GM23338 (cell line): ENCODE data around the gene UQCC5. TPM values are rescaled to one million over a fixed set of nuclear protein-coding genes. Genes with fewer than 3 reads are reported as not detected.

Experiments used
- ATAC-seq: fragments of 200-7000 bp; cut with Tn5 transposase; 3 replicates; pipeline ENCODE4 v1.9.1; 2020
- DNase-seq: peaks from one replicate; pipeline ENCODE4 v3.0.0-alpha.2; 2015; ENCODE audit warnings: low spot score
- H2AFZ ChIP-seq: fragments of 200-600 bp; sonication (generic); 2 replicates; pipeline ENCODE4 v1.8.0; 2016; ENCODE audit warnings: antibody characterized with exemption, mild to moderate bottlenecking, moderate library complexity
- H3F3A ChIP-seq: fragments of 200-600 bp; sonication (generic); replicated peaks from 2 replicates; pipeline ENCODE4 v1.8.0; 2017; ENCODE audit warnings: antibody characterized with exemption, mixed run types, low read depth
- H3K27ac ChIP-seq: fragments of 200-600 bp; sonication (generic); 2 replicates; pipeline ENCODE4 v1.6.1; 2016; ENCODE audit warnings: low read depth
- H3K27me3 ChIP-seq: fragments of 200-600 bp; sonication (generic); 2 replicates; pipeline ENCODE4 v1.8.0; 2016; ENCODE audit warnings: mild to moderate bottlenecking, mixed run types, moderate library complexity; ENCODE audit not compliant: insufficient read depth
- H3K36me3 ChIP-seq: fragments of 200-600 bp; sonication (generic); 2 replicates; pipeline ENCODE4 v1.8.0; 2016; ENCODE audit warnings: mild to moderate bottlenecking; ENCODE audit not compliant: insufficient read depth
- H3K4me1 ChIP-seq: fragments of 200-600 bp; sonication (generic); 2 replicates; pipeline ENCODE4 v1.8.0; 2016; ENCODE audit warnings: mild to moderate bottlenecking, moderate library complexity; ENCODE audit not compliant: insufficient read depth
- H3K4me2 ChIP-seq: fragments of 200-600 bp; sonication (generic); 2 replicates; pipeline ENCODE4 v1.7.1; 2017; ENCODE audit warnings: mixed run types
- H3K4me3 ChIP-seq: fragments of 200-600 bp; sonication (generic); 2 replicates; pipeline ENCODE4 v1.6.1; 2016; ENCODE audit warnings: mixed run types
- H3K79me2 ChIP-seq: fragments of 200-600 bp; sonication (generic); replicated peaks from 2 replicates; pipeline ENCODE4 v1.8.0; 2017; ENCODE audit warnings: mild to moderate bottlenecking; ENCODE audit not compliant: insufficient read depth
- H3K9me2 ChIP-seq: fragments of 200-600 bp; sonication (generic); 2 replicates; pipeline ENCODE4 v1.8.0; 2017; ENCODE audit not compliant: insufficient read depth
- H4K20me1 ChIP-seq: fragments of 200-600 bp; sonication (generic); replicated peaks from 2 replicates; pipeline ENCODE4 v1.8.0; 2017; ENCODE audit warnings: mild to moderate bottlenecking; ENCODE audit not compliant: insufficient read depth
- H3K27ac Mint-ChIP-seq: 2 replicates; pipeline ENCODE4 v1.8.0; 2020; ENCODE audit warnings: inconsistent platforms, mild to moderate bottlenecking, moderate library complexity, mixed read lengths
- H3K27me3 Mint-ChIP-seq: 3 replicates; pipeline ENCODE4 v1.8.0; 2022; ENCODE audit warnings: low read depth, mild to moderate bottlenecking, moderate library complexity, mixed read lengths, inconsistent platforms; ENCODE audit not compliant: insufficient read depth, poor library complexity
- H3K36me3 Mint-ChIP-seq: 3 replicates; pipeline ENCODE4 v1.8.0; 2021; ENCODE audit warnings: low read depth, mild to moderate bottlenecking, inconsistent platforms, moderate library complexity, mixed read lengths
- H3K4me1 Mint-ChIP-seq: 3 replicates; pipeline ENCODE4 v1.8.0; 2020; ENCODE audit warnings: mild to moderate bottlenecking, inconsistent platforms, mixed read lengths
- H3K4me3 Mint-ChIP-seq: 3 replicates; pipeline ENCODE4 v1.8.0; 2021; ENCODE audit warnings: moderate library complexity, mild to moderate bottlenecking, inconsistent platforms, mixed read lengths
- H3K9me3 Mint-ChIP-seq: 3 replicates; pipeline ENCODE4 v1.8.0; 2020; ENCODE audit warnings: moderate library complexity, mild to moderate bottlenecking, inconsistent platforms, mixed read lengths
- CREB1 ChIP-seq: fragments of 250-450 bp; sonication (Bioruptor Pico); IDR thresholded peaks from 2 replicates; pipeline ENCODE4 v1.5.0; 2020; ENCODE audit warnings: low read depth, mild to moderate bottlenecking, moderate library complexity
- CTCF ChIP-seq, 2 experiments: fragments of 200-600 bp in 1 of 2; sonication (generic) in 1 of 2; conservative IDR thresholded peaks; 2 replicates each; pipeline versions ENCODE4 v1.5.1 to v1.6.1; 2016 to 2017; ENCODE audit warnings: antibody characterized with exemption in 2 of 2, low read depth in 2 of 2, mild to moderate bottlenecking in 2 of 2, moderate library complexity in 1 of 2
- ETS1 ChIP-seq: IDR thresholded peaks from 2 replicates; pipeline ENCODE4 v1.6.1; 2016; ENCODE audit warnings: antibody characterized with exemption
- EZH2 ChIP-seq: fragments of 200-600 bp; sonication (generic); IDR thresholded peaks from one replicate; pipeline ENCODE4 v1.8.0; 2017; ENCODE audit warnings: antibody characterized with exemption, mild to moderate bottlenecking, low read depth; ENCODE audit not compliant: unreplicated experiment
- EZH2phosphoT487 ChIP-seq: fragments of 200-600 bp; sonication (generic); IDR thresholded peaks from one replicate; pipeline ENCODE4 v1.8.1; 2018; ENCODE audit warnings: antibody characterized with exemption; ENCODE audit not compliant: unreplicated experiment
- JUNB ChIP-seq: IDR thresholded peaks from one replicate; pipeline ENCODE4 v1.6.1; 2016; ENCODE audit warnings: antibody characterized with exemption; ENCODE audit not compliant: unreplicated experiment
- NANOG ChIP-seq: IDR thresholded peaks from 2 replicates; pipeline ENCODE4 v1.6.1; 2016; ENCODE audit warnings: antibody characterized with exemption, borderline replicate concordance
- POLR2AphosphoS5 ChIP-seq: IDR thresholded peaks from 2 replicates; pipeline ENCODE4 v1.6.1; 2016; ENCODE audit warnings: antibody characterized with exemption, low read depth
- REST ChIP-seq: IDR thresholded peaks from one replicate; pipeline ENCODE4 v1.6.1; 2018; ENCODE audit warnings: antibody characterized with exemption; ENCODE audit not compliant: unreplicated experiment
- STAT1 ChIP-seq: IDR thresholded peaks from one replicate; pipeline ENCODE4 v1.6.1; 2016; ENCODE audit warnings: antibody characterized with exemption; ENCODE audit not compliant: unreplicated experiment
- ZNF114 ChIP-seq: fragments of 250-450 bp; sonication (Bioruptor Pico); IDR thresholded peaks from 2 replicates; pipeline ENCODE4 v1.5.0; 2020; ENCODE audit warnings: mild to moderate bottlenecking, moderate library complexity
- ZNF331 ChIP-seq: fragments of 250-450 bp; sonication (Bioruptor Pico); IDR thresholded peaks from 2 replicates; pipeline ENCODE4 v1.5.0; 2020; ENCODE audit warnings: low read depth, mild to moderate bottlenecking, moderate library complexity
- ZNF462 ChIP-seq: fragments of 250-450 bp; sonication (Bioruptor Pico); IDR thresholded peaks from 2 replicates; pipeline ENCODE4 v1.5.0; 2020; ENCODE audit warnings: mild to moderate bottlenecking, moderate library complexity
- polyA plus RNA-seq: library from polyadenylated mRNA; unstranded; fragments of >200 nt; fragmentation: Nextera tagmentation; extraction: Ambion mirVana; gene quantifications from 2 replicates; pipeline ENCODE4 v1.2.1, GENCODE V29; 2016
- total RNA-seq: library from RNA; depleted of rRNA; stranded (reverse); fragments of >200 nt; shearing (Covaris generic); gene quantifications from 2 replicates; pipeline ENCODE4 v1.2.3, GENCODE V29; 2014

The UQCC5 gene
- total and polyA plus RNA-seq, 2 experiments from 2014 or later = 2.6 to 156 TPM

- ATAC-seq = no peak
- TF ChIP-seq CTCF (conservative IDR thresholded peaks at IDR 0.05; ENCODE audit: low read depth in 2 of 2) (no peak), NANOG (no peak), ZNF462 (CRISPR knock-in tag) (no peak), CREB1 (CRISPR knock-in tag) (no peak), ZNF114 (no peak), POLR2AphosphoS5 (no peak), JUNB (no peak), EZH2phosphoT487 (no peak), STAT1 (no peak), ETS1 (no peak), REST (no peak), EZH2 (no peak), ZNF331 (CRISPR knock-in tag) (no peak)
- Mint-ChIP-seq H3K27ac (no peak overlapping the region), H3K9me3 (no peaks in the 10 kb centered on the region; the same call in 2 of the 3 replicates), H3K36me3 (no peaks in the 10 kb centered on the region), H3K4me1 (peaks cover 2% of the 10 kb centered on the region; the same call in 2 of the 3 replicates), H3K27me3 (peaks cover 12% of the 10 kb centered on the region), H3K4me3 (no peak overlapping the region; the same call in 2 of the 3 replicates)
- H3K4me1 ChIP-seq = no peaks in the 10 kb centered on the region
- no peaks in the 10 kb centered on the region for H4K20me1 ChIP-seq
- no peak for DNase-seq
- no peaks in the 10 kb centered on the region for H3K9me2 ChIP-seq
- no peaks in the 10 kb centered on the region for H3F3A ChIP-seq
- H3K4me3 ChIP-seq = no peak overlapping the region
- H3K36me3 ChIP-seq = no peaks in the 10 kb centered on the region
- no peaks in the 10 kb centered on the region for H3K27me3 ChIP-seq
- peak overlapping the region; percentile 74; the same call in 1 of the 2 replicates for H2AFZ ChIP-seq
- no peak overlapping the region for H3K27ac ChIP-seq
- H3K79me2 ChIP-seq = no peaks in the 10 kb centered on the region
- H3K4me2 ChIP-seq = no peak overlapping the region
Observed at GRCh38 chr3:52512105-52512504, 24.3 kb upstream of the UQCC5 start.
